Osteoblast (primary cell): ENCODE data around the gene AJAP1. TPM values are rescaled to one million over a fixed set of nuclear protein-coding genes. Genes with fewer than 3 reads are reported as not detected.

Experiments
- DNase-seq: peaks from one replicate; pipeline ENCODE4 v3.0.0; 2011; ENCODE audit warnings: low spot score, mixed read lengths; ENCODE audit not compliant: insufficient read length; ENCODE audit errors: missing footprints
- H2AFZ ChIP-seq: 2 replicates; pipeline ENCODE4 v1.6.0; 2011; ENCODE audit warnings: mild to moderate bottlenecking, low read length
- H3K27ac ChIP-seq: 2 replicates; pipeline ENCODE4 v1.5.1; 2011; ENCODE audit warnings: mild to moderate bottlenecking, low read depth, low read length, moderate library complexity
- H3K27me3 ChIP-seq: 2 replicates; pipeline ENCODE4 v1.6.0; 2012; ENCODE audit warnings: mild to moderate bottlenecking, control low read depth, inconsistent platforms, low read length, moderate library complexity; ENCODE audit not compliant: insufficient read depth
- H3K36me3 ChIP-seq: 2 replicates; pipeline ENCODE4 v1.5.1; 2011; ENCODE audit warnings: mild to moderate bottlenecking, low read length, control low read depth, moderate library complexity; ENCODE audit not compliant: insufficient read depth
- H3K4me1 ChIP-seq: 2 replicates; pipeline ENCODE4 v1.5.1; 2011; ENCODE audit warnings: mild to moderate bottlenecking, low read length, control low read depth, moderate library complexity; ENCODE audit not compliant: insufficient read depth
- H3K4me2 ChIP-seq: 2 replicates; pipeline ENCODE4 v1.6.0; 2011; ENCODE audit warnings: mild to moderate bottlenecking, low read length; ENCODE audit not compliant: insufficient read depth
- H3K4me3 ChIP-seq: fragments of 200-600 bp; sonication (generic); 3 replicates; pipeline ENCODE4 v1.5.1; 2012; ENCODE audit warnings: mild to moderate bottlenecking, low read length, inconsistent platforms; ENCODE audit not compliant: insufficient read depth
- H3K79me2 ChIP-seq: 2 replicates; pipeline ENCODE4 v1.6.0; 2012; ENCODE audit warnings: mild to moderate bottlenecking, low read length, control low read depth, inconsistent platforms; ENCODE audit not compliant: insufficient read depth
- H3K9me3 ChIP-seq: 2 replicates; pipeline ENCODE4 v1.5.1; 2011; ENCODE audit warnings: low read depth, low read length, control low read depth
- H4K20me1 ChIP-seq: 2 replicates; pipeline ENCODE4 v1.6.0; 2012; ENCODE audit warnings: mild to moderate bottlenecking, low read length, control low read depth; ENCODE audit not compliant: insufficient read depth
- total RNA-seq: library from RNA; depleted of rRNA; stranded (reverse); fragments of >200 nt; gene quantifications from 2 replicates; pipeline ENCODE4 v1.2.3, GENCODE V29; 2012
- TF ChIP-seq, protein P1 (sequence below): IDR thresholded peaks from 2 replicates; pipeline ENCODE4 v1.5.1; 2011; ENCODE audit warnings: mild to moderate bottlenecking, low read depth, low read length, moderate library complexity; ENCODE audit errors: extremely low read depth

AJAP1 gene
- total RNA-seq, 1 donor: 1.1 TPM

DNA sequence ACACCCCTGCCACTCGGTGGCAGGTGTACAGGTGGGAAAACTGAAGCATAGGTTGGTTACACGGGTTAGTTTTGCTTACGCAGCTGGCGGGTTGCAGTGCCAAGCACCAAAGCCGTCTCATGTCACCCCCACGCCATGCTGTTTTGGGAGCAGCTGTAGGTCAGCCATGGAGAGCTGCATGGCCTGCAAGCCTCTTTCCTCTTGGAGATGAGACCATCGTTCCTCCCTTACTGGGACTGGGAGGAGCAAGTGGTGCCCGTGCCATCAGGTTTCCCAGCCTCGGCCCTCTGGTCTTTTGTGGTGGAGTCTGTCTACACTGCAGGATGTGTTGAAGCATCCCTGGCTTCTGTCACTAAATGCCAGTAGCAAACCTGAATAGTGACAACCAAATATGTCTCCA is 46.9 kb downstream of the AJAP1 start:
- Histone ChIP-seq H3K79me2 (no peaks in the 10 kb centered on the region), H3K27me3 (no peaks in the 10 kb centered on the region), H3K9me3 (no peaks in the 10 kb centered on the region), H3K4me3 (no peak overlapping the region), H3K4me2 (no peak overlapping the region), H3K36me3 (no peaks in the 10 kb centered on the region), H2AFZ (no peak overlapping the region), H3K4me1 (no peaks in the 10 kb centered on the region), H4K20me1 (no peaks in the 10 kb centered on the region), H3K27ac (no peak overlapping the region)
- no peak for DNase-seq
- TF ChIP-seq, protein P1, sequence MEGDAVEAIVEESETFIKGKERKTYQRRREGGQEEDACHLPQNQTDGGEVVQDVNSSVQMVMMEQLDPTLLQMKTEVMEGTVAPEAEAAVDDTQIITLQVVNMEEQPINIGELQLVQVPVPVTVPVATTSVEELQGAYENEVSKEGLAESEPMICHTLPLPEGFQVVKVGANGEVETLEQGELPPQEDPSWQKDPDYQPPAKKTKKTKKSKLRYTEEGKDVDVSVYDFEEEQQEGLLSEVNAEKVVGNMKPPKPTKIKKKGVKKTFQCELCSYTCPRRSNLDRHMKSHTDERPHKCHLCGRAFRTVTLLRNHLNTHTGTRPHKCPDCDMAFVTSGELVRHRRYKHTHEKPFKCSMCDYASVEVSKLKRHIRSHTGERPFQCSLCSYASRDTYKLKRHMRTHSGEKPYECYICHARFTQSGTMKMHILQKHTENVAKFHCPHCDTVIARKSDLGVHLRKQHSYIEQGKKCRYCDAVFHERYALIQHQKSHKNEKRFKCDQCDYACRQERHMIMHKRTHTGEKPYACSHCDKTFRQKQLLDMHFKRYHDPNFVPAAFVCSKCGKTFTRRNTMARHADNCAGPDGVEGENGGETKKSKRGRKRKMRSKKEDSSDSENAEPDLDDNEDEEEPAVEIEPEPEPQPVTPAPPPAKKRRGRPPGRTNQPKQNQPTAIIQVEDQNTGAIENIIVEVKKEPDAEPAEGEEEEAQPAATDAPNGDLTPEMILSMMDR: no peak

DNA sequence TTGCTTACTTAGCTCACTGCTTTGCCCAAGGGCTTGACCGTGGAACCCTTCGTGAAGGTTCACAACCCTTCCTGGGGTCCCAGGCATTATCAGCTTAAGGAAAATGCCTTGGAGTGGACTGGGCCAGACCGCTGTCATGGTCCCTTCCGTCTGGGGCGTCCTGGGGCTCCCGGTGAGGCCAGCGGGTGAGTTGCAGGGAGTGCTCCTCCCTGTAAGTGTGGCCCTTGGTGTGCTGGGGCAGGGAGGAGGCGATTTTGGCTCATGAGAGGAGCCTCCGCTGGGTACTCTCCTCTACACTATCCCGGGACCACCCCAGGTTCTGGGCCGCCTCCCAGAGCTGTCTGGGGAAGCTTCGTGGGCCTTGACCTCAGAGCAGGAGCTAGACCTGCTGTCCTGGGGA is 48.1 kb downstream of the AJAP1 start:
- Histone ChIP-seq H3K4me1 (no peaks in the 10 kb centered on the region), H3K27me3 (no peaks in the 10 kb centered on the region), H3K79me2 (no peaks in the 10 kb centered on the region), H3K36me3 (no peaks in the 10 kb centered on the region), H2AFZ (no peak overlapping the region), H4K20me1 (no peaks in the 10 kb centered on the region), H3K4me2 (no peak overlapping the region), H3K9me3 (no peaks in the 10 kb centered on the region), H3K27ac (no peak overlapping the region), H3K4me3 (no peak overlapping the region)
- no peak for DNase-seq
- TF ChIP-seq, protein P1: no peak

- Histone ChIP-seq H3K9me3 (no peaks in the 10 kb centered on the region), H3K79me2 (no peaks in the 10 kb centered on the region), H3K27ac (no peak overlapping the region), H3K27me3 (no peaks in the 10 kb centered on the region), H3K4me3 (no peak overlapping the region), H3K36me3 (no peaks in the 10 kb centered on the region), H3K4me1 (no peaks in the 10 kb centered on the region), H2AFZ (no peak overlapping the region), H4K20me1 (no peaks in the 10 kb centered on the region), H3K4me2 (no peak overlapping the region)
- TF ChIP-seq, protein P1: no peak
- DNase-seq: no peak
Observed at GRCh38 chr1:4702932-4703331, 48.5 kb downstream of the AJAP1 start.

DNA sequence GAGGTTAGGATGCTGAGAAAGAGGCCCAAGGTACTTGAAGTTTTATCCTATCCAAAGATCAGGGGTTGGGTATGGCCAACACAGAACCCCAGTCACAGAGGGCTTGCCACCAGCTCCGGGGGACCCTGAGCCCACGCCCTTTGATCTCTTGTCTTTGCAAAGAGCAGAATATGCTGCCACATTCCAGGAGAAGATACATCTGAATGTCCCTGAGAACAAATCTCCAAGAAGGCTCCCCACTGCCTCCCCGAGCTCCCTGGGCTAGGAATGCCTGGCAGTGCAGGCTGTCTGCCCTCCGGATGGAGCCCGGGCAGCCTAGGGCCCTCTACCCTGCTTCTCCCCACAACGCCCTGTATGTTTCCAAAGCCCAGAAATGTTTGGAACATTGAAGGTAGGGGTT is 49.2 kb downstream of the AJAP1 start:
- no peak for DNase-seq
- TF ChIP-seq, protein P1: no peak
- no peak overlapping the region for H3K4me2 ChIP-seq
- no peak overlapping the region for H3K4me3 ChIP-seq
- no peaks in the 10 kb centered on the region for H3K79me2 ChIP-seq
- H4K20me1 ChIP-seq: no peaks in the 10 kb centered on the region
- no peak overlapping the region for H3K27ac ChIP-seq
- no peaks in the 10 kb centered on the region for H3K27me3 ChIP-seq
- H2AFZ ChIP-seq: no peak overlapping the region
- H3K9me3 ChIP-seq: no peaks in the 10 kb centered on the region
- H3K4me1 ChIP-seq: no peaks in the 10 kb centered on the region
- no peaks in the 10 kb centered on the region for H3K36me3 ChIP-seq
